ENCODE measurements around the gene CHST15. TPM values are rescaled to one million over a fixed set of nuclear protein-coding genes. Genes with fewer than 3 reads are reported as not detected.

CHST15 gene
- total and polyA plus RNA-seq, 11 donors = 0.88 to 27.1 (median 4.1) TPM

GRCh38 chr10:124072541-124072940 lies 20.9 kb downstream of the CHST15 start:
- intact Hi-C loops (cut with DNase I) = no loop called here
- Histone ChIP-seq H3K4me1 (peaks cover 0 to 55% (median 7%) of the 10 kb centered on the region in 12 donors), H3K9me3 (no peaks in the 10 kb centered on the region), H3K27ac (no peak overlapping the region), H3K4me3 (no peak overlapping the region), H3K27me3 (peaks cover 0 to 6% (median 0%) of the 10 kb centered on the region in 9 donors), H3K36me3 (no peaks in the 10 kb centered on the region)
- 74 to 87% (median 81%) methylated on average over 3 of the region's 3 CpGs for WGBS, 4 donors
- TF ChIP-seq CTCF (IDR thresholded peaks at IDR 0.05) (no peak), POLR2A (IDR thresholded peaks at IDR 0.05) (no peak)
- DNase-seq (no peak), ATAC-seq (no peak)

- H3K36me3 ChIP-seq = no peaks in the 10 kb centered on the region
- intact Hi-C loops (cut with DNase I) = no loop called here
- H3K4me1 ChIP-seq = peaks cover 0 to 59% (median 9%) of the 10 kb centered on the region in 12 donors
- TF ChIP-seq CTCF (IDR thresholded peaks at IDR 0.05) (no peak), POLR2A (IDR thresholded peaks at IDR 0.05) (no peak)
- H3K4me3 ChIP-seq = no peak overlapping the region
- peaks cover 0 to 6% (median 0%) of the 10 kb centered on the region in 9 donors for H3K27me3 ChIP-seq
- WGBS, 4 donors = 77 to 88% (median 81%) methylated on average over 4 of the region's 4 CpGs
- ATAC-seq (no peak), DNase-seq (no peak)
- H3K9me3 ChIP-seq = no peaks in the 10 kb centered on the region
- H3K27ac ChIP-seq = no peak overlapping the region
These were observed 21.3 kb downstream of the CHST15 start for GRCh38 chr10:124072106-124072505.

GRCh38 chr10:124071141-124071540 lies 22.3 kb downstream of the CHST15 start:
- Histone ChIP-seq H3K4me1 (peaks cover 0 to 65% (median 10%) of the 10 kb centered on the region in 12 donors), H3K27ac (no peak overlapping the region), H3K9me3 (no peaks in the 10 kb centered on the region), H3K36me3 (no peaks in the 10 kb centered on the region), H3K27me3 (peaks cover 0 to 6% (median 0%) of the 10 kb centered on the region in 9 donors), H3K4me3 (no peak overlapping the region)
- 85 to 95% (median 90%) methylated on average over 5 of the region's 5 CpGs for WGBS, 4 donors
- ATAC-seq = no peak
- intact Hi-C loops (cut with DNase I) = no loop called here
- no peak for DNase-seq
- TF ChIP-seq CTCF (IDR thresholded peaks at IDR 0.05) (no peak), POLR2A (IDR thresholded peaks at IDR 0.05) (no peak)

DNA sequence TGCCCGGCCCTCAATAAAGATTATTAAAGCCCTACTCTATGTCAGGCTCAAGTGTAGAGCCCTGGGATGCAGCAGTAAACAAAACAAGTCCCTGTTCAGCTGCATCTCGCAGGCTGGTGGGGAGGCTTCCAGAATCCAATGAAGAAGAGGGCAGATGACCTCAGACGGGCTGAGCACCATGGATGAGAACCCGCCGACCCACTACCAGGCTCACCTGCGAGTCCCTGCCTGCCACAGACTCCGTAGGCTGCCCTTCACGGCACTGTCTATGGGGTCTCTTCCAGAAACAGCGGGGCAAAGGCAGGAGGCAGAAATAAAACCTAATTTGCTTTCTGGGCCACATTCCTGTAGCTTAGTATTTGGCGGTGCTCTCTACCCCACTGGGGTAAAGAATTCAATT lies 22.7 kb downstream of the CHST15 start:
- DNase-seq (no peak), ATAC-seq (no peak)
- Histone ChIP-seq H3K27ac (no peak overlapping the region), H3K9me3 (no peaks in the 10 kb centered on the region), H3K4me3 (no peak overlapping the region), H3K36me3 (no peaks in the 10 kb centered on the region), H3K4me1 (peaks cover 0 to 65% (median 9%) of the 10 kb centered on the region in 12 donors), H3K27me3 (peaks cover 0 to 11% (median 0%) of the 10 kb centered on the region in 9 donors)
- 87 to 94% (median 90%) methylated on average over 10 of the region's 10 CpGs for WGBS, 4 donors
- intact Hi-C loops (cut with DNase I) = no loop called here
- TF ChIP-seq POLR2A (IDR thresholded peaks at IDR 0.05) = no peak
- TF ChIP-seq CTCF (IDR thresholded peaks at IDR 0.05) = no peak
